SHP77 treated with DMSO at 0.1 percent for 48 hours (cell line): ENCODE data around the gene CHTF18.
"Not testable (repeated sequence)": the region's sequence is repeated elsewhere in the genome, so short reads cannot be mapped to it uniquely, and the experiment has no call there.

Source experiments
- DNase-seq: peaks from one replicate; lab custom pipeline; 2025; lab: John Stamatoyannopoulos, UW

CHTF18 gene

DNA sequence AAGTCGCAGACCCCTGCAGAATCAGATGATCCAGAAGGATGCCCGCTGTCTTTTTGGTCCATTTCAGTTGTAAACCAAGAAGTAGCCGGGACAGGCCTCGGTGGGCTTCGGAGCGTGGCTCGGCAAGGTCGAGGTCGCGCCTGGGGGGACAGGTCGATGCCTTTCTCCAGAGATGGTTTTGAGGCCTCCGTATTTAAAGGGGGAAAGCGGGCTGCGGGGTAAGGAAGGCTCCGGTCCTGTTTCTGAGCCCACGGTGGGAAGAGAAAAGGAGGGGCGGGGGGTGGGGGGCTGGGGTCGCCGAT, 19.6 kb downstream of the CHTF18 start:
- no peak for DNase-seq

DNA sequence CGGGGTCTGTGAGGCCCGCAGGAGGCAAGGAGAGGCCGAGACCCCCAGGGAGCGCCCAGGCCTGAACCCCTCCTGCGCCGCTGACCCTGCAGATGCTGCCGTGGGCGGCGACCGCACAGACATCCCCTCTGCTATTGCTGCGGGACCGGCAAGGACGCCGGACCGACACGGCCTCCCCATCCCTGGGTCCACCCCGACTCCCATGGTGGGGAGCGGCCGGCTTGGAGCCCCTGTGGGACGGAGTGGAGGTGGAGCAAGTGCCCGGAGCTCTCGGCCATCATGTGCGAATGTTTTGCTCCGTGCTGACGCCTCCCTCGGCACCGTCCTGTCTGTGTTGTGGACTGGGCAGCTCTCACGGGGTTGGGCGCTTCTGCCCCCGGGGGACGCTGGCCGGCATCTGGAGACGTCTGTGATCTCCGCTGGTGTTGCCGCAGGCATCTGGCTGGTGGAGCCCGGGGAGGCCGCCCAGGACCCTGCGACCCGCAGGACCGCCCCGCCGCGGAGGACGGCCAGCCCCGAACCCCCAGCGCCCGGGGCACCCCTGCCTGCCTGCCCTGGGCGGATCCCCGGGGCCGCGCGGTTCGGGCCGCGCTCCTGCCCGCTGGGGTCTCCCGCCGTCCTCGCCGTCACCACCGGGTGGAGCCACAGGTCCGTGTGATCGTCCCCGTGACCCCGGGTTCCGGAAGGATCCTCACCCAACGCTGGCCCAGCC, 24.9 kb downstream of the CHTF18 start:
- DNase-seq: no peak

DNA sequence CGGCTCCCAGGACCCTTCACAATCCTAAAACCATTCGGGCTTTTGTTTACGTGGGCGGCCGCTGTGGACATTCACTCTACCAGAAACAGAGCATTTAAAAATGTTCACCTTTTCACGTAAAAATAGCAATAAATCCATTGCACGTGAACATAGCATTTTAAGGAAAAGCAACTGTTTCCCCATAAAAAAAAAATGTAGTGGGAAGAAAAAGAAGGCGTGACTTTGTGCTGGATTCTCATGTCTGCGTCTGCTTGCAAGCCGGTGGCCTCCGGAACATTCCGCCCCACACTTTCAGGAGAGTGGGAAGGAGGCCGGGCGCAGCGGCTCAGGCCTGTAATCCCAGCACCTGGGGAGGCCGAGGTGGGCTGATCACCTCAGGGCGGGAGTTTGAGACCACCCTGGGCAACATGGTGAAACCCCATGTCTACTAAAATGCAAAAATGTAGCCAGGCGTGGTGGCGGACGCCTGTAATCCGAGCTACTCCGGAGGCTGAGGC, 25.5 kb downstream of the CHTF18 start:
- DNase-seq: no peak

DNA sequence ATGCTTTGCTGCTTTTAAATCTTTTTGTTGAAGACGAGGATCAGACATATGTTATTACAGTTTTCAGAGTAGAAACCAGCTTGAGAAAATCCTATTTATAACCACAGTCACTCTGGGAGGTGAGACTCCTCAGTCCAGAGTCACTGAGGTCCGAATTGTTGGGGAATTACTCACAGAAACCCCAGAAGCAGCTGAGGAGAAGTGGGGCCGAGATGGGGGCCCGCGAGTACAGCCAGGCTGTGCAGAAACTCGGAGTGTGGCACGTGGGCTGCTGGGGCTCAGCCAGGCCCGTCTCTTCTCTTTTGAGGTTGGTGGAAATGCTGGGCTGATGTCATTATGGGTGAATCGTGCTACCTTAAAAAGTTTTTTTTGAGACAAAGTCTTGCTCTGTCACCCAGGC, 26.6 kb downstream of the CHTF18 start:
- DNase-seq: no peak

DNA sequence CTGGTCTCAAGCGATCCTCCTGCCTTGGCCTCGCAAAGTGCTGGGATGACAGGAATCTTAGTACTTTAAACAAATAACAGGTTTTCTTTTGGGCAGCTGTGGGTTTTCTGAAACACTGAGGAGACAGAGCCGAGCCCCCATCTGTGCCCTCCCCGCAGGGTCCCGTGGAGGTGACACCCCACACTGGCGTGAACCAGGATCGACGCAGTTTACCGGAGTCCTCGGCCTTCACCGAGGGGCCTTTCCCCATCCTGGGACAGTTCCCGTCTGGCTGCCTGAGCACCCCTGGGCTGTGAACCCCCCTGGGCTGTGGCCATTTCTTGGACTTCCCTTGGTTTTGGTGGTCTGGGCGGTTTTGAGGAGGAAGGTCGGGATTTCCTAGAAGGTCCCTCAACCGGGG, 27.4 kb downstream of the CHTF18 start:
- no peak for DNase-seq

DNA sequence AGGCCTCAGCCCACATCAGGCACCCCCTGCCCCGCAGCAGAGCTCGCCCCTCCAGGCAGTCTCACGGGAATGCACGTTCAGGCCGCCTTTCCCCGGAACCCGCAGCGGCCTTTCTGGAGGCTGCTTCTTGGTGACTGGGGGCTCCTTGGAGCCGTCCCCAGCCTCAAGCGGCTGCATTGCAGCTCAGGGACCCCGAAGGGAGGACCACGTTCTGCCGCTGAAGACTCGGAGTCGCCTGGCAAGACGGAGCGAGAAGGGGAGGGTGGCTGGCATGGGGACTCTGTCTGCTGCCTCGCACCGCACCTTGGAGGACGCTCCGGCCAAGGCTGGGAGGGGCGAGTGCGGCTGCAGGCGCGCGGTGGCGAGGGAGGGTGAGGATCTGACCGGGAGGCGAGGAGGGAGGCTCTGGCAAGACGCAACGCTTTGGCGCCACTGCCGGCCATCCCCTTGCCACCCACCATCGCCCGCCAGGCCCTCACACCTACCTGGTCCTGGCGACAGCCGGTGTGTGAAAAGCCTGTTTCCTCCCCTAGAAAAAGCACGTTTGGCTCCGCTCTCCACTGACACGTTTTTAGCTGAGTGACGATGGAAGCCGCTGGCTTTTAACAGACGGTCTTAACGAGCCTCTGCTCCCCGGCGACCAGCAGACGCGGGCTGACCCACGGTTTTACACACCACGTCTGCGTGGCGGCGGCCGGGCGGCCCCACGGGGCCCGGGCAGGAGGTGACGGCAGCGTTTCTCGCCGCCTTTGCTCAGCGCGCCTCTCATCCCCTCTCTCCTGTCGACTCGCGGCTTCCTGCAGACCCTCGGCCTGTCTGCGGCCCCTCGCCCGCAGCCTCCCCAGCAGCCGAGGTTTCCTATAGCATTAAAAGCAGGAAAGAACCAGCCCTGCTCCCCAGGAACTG, 28.8 kb downstream of the CHTF18 start:
- DNase-seq: no peak

DNA sequence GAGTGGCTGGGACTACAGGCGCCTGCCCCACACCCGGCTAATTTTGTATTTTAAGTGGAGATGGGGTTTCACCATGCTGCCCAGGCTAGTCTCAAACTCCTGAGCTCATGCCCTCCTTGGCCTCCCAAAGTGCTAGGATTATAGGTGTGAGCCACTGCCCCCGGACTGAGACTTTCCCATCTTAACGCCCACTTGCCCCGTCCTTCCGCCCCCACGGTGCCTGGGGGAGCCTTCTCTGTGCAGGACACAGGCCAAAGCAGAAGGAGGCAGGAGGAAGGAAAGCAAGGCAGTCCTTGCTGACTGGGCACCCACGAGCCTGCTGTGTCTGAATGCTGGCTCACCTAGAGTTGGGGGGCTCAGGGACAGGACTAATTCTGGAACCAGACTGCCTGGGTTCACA, 29.7 kb downstream of the CHTF18 start:
- no peak for DNase-seq

DNA sequence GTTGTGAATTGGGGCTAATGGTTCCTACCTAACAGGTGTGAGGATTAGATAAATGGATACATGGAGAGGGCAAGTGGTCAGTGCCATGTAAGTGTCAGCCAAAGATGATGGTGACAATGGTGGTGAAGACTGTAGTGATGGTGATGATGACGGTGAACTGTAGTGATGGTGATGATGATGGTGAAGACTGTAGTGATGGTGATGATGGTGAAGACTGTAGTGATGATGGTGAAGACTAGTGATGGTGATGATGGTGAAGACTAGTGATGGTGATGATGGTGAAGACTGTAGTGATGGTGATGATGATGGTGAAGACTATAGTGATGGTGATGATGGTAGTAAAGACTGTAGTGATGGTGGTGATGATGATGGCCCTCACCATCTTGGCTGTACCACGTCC, 30.2 kb downstream of the CHTF18 start:
- no peak for DNase-seq

DNA sequence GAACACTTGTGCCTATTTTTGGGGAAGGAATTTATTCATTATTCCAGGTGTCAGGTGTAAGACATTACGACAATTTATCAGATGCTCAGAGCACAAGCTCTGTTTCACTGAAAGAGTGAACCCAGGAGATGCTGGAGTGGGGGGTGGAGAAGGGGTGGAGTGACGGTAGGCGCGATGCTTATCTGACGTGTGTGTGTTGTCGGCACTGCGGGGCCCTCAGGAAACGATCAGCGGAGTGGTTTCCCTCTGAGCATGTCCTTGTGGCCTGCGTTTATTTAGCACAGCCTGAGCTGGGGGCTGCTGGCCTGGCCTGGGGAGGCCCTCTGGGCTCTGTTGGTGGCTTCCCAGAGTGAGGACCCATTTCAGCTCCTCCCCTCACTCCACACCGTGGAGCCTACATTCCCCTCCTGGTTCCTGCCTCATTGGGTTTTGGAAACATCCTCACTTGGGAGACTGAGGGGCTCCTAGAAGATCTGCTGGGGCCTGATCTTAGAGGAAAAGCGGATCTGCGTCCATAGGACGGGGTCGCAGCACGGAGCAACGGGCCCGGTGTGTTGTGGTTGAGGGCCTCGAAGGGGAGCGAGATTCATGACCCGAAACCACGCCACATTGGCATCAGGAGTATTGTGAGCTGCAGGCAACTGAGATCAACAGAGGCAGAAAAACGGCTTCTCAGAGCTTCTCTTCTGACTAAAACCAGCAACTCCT, 31.1 kb downstream of the CHTF18 start:
- no peak for DNase-seq

DNA sequence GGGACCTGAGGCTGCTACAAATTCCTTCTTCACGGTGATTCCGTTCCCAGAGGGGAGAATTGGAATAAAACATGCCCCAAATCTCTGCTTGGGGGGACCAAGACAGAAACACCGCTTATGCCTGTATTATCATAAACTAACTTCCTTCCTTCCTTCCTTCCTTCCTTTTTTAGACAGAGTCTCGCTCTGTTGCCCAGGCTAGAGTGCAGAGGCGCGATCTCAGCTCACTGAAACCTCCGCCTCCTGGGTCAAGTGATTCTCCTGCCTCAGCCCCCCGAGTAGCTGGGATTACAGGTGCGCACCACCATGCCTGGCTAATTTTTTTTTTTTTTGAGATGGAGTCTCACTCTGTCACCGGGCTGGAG, 31.6 kb downstream of the CHTF18 start:
- not testable (repeated sequence) for DNase-seq

DNA sequence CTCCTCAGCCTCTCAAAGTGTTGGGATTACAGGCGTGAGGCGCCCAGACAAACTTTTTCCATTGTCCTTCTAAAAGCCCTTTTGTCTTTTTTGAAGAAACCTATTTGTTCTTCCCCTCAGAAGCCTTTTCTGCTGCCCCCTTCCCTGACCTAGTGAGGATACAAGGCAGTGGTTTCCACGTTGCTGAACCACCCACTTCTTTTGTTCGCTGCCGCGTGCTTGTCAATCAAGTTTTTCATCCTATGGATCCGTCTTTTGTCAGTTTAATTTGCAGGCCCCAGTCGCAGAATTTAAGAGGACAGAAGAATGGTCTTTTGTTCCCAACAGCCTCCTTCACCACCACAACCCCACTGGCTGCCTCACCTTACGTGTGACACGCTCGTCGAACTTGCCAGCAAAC, 32.3 kb downstream of the CHTF18 start:
- no peak for DNase-seq

DNA sequence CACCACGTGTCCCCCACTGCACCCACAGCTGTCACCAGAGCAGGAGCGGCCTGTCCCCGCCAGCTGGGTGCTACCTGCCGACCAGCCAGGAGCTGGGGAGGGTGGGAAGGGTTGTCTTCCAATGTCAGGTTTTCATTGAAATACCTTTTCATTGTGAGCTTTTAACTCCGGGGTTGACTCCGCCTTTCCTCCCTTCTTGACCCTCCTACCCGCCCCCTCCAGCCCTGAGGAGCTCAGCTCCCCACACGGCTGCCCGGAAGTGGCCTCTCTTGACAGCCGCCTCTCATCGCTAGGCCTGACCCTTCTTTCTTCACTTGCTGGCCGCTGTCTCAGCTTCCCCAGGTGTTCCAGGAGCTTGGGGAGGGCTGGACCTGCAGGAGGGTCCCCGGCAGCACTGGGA, 33.3 kb downstream of the CHTF18 start:
- no peak for DNase-seq

DNA sequence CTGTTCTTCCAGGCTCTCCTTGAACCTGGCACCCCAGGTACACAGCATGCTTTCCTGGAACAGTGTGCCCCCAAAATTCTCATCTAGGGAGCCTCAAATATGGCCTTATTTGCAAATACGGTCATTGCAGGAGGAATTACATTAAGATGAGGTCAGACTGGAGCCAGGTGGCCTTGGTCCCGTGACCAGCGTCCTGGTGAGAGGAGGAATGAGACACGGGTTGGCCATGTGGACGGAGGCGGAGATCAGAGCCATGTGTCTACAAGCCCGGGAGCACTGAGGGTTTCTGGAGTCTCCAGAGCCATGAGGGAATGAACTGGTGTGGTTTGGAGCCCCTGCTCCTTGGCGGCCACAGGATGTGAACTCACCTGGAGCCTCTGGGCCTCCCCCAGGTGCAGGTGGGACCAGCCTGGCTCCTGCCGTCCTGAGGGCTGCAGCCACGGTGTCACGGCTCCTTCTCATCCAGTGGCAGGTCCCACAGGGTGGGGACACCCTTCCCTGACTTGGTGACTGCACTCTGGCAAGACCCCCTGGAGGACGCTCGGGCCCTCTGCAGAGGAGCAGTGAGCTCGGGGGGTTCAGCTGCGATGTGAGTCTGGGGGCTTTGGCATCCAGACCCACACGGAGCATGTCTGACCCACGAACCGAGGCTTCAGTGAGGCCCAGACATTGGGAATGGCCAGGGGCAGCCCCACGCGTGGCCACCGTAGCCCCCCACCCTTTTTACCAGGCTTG, 33.9 kb downstream of the CHTF18 start:
- DNase-seq: no peak

DNA sequence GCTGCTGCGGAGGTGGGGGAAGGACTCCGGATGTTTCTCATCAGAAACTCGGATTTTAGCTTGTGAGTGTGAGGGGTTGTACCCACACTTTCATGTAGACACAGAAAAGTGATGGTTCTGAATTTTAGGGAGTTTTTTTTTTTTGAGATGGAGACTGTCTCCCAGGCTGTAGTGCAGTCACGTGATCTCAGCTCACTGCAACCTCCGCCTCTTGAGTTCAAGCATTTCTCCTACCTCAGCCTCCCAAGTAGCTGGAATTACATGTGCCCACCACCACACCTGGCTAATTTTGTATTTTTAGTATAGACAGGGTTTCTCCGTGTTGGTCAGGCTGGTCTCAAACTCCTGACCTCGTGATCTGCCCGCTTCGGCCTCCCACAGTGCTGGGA, 34.5 kb downstream of the CHTF18 start:
- no peak for DNase-seq

DNA sequence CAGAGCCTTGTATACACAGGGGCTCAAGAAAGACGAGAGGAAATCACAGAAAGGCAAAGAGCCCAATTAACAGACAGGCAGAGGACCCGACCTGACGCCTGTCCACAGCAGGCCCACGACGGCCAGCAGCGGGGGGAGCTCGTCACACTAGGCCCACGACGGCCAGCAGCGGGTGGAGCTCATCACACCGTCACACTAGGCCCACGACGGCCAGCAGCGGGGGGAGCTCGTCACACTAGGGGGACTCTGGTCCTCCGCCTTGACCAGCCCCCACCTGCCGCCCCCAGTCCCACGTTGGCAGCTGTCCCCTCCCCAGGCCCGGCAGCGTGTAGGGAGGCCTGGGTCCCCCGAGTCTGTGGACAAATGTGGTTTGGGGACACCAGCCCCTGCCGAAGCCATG, 35.8 kb downstream of the CHTF18 start:
- DNase-seq: no peak

DNA sequence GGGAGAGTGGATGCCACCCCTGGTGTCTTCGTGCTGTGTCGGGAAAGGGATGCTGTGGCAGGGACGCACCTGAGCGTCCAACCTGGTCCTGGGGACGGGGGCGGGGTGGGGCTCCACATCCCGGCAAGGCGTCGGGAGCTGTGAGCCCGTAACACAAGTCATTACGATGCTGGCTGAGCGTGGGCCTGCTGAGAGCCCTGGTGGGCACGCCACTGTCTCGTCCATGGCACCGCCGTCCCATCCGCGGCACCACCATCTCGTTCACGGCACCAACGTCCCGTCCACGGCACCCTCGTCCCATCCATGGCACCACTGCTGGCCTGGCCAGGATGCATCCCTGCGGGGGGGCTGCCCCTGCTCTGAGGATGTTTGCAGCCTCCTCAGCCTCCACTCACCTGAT, 36.2 kb downstream of the CHTF18 start:
- no peak for DNase-seq

DNA sequence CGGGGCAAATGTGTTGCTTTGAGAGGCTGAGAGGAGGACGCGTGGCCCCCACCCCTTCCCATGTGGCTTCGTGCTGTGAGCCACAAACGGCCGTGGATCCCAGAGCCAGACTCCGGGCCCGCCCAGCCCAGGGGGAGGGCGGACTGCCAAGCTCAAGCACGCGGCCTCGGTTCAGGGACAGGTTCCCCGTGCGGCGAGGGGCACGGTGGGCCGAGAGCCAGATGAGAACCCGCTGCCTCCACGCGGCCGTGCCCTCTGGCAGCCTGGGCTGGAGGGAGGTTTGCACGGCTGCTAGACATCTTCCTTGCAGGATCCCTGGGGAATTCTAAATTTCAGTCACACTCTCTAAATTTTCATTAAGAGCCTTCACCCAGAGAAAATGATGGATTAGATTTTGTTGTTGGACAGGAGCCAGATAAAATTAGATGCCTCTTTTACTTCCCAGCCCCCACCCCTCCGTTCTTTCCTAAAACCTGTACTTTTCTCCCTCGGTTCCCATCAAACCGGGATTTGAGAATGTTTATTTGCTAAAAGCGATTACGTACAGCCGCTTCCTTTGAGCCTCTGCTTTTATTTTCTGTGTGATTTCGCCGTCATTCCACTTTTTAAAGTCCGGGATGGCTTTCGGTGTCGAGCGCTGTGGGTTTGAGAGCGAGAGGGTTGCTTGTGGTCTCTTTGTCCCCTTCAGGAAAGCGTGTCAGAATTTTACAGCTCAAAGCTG, 37.1 kb downstream of the CHTF18 start:
- no peak for DNase-seq

DNA sequence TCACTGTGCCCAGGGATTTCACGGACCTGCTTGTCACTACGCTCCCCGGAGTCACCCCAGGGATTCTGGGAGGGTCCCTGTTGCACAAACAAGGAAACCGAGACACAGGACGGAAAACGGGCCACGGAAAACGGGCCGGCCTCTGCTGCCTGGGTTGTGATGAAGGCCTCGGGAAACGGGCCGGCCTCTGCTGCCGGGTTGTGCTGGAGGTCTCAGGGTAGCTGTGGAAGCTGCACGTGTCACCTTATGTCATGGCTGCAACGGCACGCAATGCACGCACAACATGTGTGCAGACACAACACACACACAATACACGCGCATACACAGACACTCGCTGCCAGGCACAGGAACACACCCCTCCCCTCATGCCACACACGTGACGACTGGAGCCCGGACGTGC, 39.1 kb downstream of the CHTF18 start:
- no peak for DNase-seq

DNA sequence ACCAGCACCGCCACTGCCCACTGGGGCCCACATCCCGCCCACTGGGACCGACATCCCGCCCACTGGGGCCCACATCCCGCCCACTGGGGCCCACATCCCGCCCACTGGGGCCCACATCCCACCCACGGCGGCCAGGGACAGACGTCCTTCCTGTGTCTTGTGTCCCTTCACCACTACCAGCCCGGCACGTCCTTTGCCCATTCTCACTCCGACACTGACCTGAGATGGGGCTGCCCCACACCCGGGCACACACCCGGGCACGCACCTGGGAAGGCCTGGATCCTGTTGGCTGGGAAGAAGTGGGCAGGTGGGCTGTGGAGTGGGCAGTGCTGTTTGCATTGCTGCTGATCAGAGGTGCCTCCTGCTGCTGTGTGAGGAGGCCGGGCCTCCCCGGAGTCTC, 40.5 kb downstream of the CHTF18 start:
- no peak for DNase-seq

DNA sequence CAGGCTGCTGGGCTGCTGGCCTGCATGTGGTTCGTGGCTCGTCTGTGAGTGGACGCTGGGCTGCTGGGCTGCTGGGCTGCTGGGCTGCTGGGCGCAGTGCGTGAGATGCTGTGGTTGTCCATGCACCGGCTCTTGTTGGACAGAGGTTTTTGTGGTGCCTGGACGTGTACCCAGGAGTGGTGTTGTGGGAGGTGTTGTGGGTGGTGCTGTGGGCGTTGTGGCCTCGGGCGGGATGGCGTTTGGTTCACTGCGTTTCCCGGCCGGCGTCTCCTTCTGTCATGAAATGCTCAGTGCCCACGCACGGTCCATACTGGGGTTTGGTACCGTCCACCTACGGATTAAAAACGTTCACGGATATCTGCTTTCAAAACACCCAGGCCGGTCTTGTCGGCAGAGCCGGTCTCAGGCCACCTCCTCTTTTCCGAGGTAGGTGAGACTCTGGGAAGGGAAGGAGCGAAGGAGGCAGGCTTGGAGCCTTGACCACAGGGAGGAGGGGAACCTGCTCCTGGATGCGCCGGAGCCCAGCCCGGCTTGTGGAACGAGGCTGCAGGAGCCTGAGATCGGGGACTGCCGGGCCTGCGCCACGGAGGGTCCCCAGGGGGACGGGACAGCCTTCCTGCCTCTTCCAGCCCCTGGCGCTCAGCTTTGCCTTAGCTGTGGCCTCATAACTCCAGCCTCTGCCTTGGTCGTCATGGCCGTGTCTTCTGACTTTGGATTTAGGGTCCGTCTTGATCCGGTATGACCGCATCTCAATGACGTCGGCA, 41.9 kb downstream of the CHTF18 start:
- DNase-seq: no peak
